HUES6 (cell line): ENCODE results near the gene OLAH.
"Not testable (repeated sequence)": the region's sequence is repeated elsewhere in the genome, so short reads cannot be mapped to it uniquely, and the experiment has no call there.

Source experiments
- H3K27ac ChIP-seq: 2 replicates; pipeline ENCODE4 v1.7.0; 2013; ENCODE audit warnings: low read depth, mild to moderate bottlenecking, low read length, inconsistent platforms
- H3K27me3 ChIP-seq: 2 replicates; pipeline ENCODE4 v1.6.1; 2013; ENCODE audit warnings: low read length; ENCODE audit not compliant: control insufficient read depth, insufficient read depth
- H3K36me3 ChIP-seq: 2 replicates; pipeline ENCODE4 v1.6.1; 2013; ENCODE audit warnings: low read length; ENCODE audit not compliant: control insufficient read depth, insufficient read depth
- H3K4me1 ChIP-seq: 2 replicates; pipeline ENCODE4 v1.6.1; 2013; ENCODE audit warnings: low read length; ENCODE audit not compliant: control insufficient read depth, insufficient read depth
- H3K4me3 ChIP-seq: 2 replicates; pipeline ENCODE4 v1.5.1; 2013; ENCODE audit warnings: low read depth, low read length
- H3K9ac ChIP-seq: one replicate; pipeline ENCODE4 v1.6.1; 2013; ENCODE audit warnings: mild to moderate bottlenecking, low read length
- H3K9me3 ChIP-seq: 2 replicates; pipeline ENCODE4 v1.6.1; 2013; ENCODE audit warnings: low read depth, low read length; ENCODE audit not compliant: control insufficient read depth, insufficient read depth

OLAH gene

DNA sequence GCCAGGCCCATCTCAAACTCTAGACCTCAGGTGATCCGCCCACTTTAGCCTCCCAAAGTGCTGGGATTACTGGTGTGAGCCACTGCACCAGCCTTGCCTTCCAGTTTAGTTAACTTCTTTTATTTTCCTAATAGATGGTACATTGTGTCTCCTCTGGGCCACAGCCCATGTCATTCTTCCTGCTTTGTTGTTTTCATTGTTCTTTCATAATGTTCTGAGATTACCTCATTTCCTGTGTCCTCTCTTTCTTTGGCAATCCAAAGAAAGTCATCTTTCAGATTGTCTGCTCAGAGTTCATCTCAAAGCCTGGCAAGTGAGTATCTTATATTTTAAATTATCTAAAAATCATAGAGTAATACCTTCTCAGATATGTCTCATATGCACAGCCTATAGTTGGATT is at the start of gene OLAH:
OLAH (plus strand) TSS at position 270 of the 400 bp plus-strand sequence. CDS start 3,346 bp downstream, outside the sequence.
- H3K27me3 ChIP-seq, result no peaks in the 10 kb centered on the region
- no peaks in the 10 kb centered on the region for H3K36me3 ChIP-seq
- H3K4me1 ChIP-seq, result peaks cover 2% of the 10 kb centered on the region; the same call in 1 of the 2 replicates
- H3K9ac ChIP-seq, result no peak within 1 kb of the TSS
- no peak within 1 kb of the TSS for H3K4me3 ChIP-seq
- H3K27ac ChIP-seq, result no peak within 1 kb of the TSS
- H3K9me3 ChIP-seq, result no peaks in the 10 kb centered on the region

DNA sequence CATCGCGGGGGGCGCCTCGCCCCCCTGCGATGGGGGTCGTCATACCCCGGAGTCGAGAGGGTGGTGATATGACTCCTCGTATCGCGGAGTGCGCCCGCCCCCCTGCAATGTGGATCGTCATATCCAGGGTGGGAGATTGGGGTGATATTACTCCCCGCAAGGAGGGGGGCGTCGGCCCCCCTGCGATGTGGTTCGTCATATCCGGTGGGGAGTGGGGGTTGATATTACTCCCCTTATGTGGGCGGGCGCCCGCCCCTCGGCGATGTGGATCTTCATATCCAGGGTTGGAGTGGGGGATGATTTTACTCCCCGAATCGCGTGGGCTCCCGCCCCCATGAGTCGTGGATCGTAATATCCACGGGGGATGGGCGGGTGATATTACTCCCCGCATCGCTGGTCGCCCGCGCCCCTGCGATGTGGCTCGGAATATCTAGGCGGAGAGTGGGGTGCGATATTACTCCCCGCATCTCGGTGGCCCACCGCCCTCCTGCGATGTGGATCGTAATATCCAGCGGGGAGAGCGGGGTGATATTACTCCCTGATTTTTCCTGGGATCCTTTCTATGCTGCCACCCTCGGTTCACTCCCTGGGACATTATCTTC is 47.7 kb upstream of the OLAH start:
- H3K4me1 ChIP-seq, result peaks cover 5% of the 10 kb centered on the region; the same call in 1 of the 2 replicates
- no peak overlapping the region for H3K27ac ChIP-seq
- no peak overlapping the region for H3K9ac ChIP-seq
- H3K36me3 ChIP-seq, result no peaks in the 10 kb centered on the region
- peaks cover 3% of the 10 kb centered on the region; the same call in 1 of the 2 replicates for H3K27me3 ChIP-seq
- H3K4me3 ChIP-seq, result no peak overlapping the region
- H3K9me3 ChIP-seq, result no peaks in the 10 kb centered on the region

DNA sequence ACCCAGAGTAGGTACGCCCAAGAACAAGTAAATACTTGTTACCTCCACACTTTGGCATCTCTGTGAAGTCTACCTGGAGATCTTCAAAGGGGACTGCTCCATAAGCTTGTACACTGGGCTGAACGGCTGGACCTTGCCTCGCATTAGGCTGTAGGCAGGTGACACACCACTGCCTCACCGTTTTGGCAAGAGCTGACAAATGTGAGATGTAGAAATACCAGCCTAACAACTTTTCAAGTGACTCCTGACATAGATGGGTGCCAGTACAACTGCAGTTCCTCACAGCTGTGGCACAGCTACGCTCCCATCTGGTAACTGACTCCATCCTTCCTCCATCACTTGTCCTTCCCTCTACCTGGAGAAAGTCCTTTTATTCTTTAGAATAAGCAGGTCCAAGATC is 30.2 kb upstream of the OLAH start:
- not testable (repeated sequence) for H3K27ac ChIP-seq, H3K27me3 ChIP-seq, H3K9ac ChIP-seq, H3K9me3 ChIP-seq, H3K4me1 ChIP-seq, H3K4me3 ChIP-seq, H3K36me3 ChIP-seq

DNA sequence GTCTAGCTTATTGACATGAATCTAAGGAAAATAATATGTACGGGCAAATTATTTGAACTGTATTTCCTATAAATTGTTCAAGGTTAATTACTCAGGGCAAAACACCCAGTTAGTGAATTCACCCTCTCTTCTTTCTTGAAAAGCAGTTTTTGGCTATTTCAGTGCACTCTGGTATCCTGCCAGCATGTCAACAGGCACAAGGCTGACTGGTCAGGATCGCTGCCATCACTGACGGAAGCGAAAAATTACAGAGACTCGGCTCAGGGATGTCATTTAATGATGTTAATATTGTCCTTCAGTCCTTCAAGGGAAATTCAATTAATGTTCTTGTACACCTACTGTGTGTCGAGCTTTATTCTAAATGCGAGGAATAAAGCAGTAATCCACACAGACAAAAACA is 28.3 kb upstream of the OLAH start:
- 0 out of 2 replicates have a peak, but pooled peaks cover 5% of the 10 kb centered on the region for H3K4me1 ChIP-seq
- H3K9ac ChIP-seq, result no peak overlapping the region
- H3K27ac ChIP-seq, result no peak overlapping the region
- no peak overlapping the region for H3K4me3 ChIP-seq
- H3K9me3 ChIP-seq, result no peaks in the 10 kb centered on the region
- no peaks in the 10 kb centered on the region for H3K36me3 ChIP-seq
- H3K27me3 ChIP-seq, result no peaks in the 10 kb centered on the region

DNA sequence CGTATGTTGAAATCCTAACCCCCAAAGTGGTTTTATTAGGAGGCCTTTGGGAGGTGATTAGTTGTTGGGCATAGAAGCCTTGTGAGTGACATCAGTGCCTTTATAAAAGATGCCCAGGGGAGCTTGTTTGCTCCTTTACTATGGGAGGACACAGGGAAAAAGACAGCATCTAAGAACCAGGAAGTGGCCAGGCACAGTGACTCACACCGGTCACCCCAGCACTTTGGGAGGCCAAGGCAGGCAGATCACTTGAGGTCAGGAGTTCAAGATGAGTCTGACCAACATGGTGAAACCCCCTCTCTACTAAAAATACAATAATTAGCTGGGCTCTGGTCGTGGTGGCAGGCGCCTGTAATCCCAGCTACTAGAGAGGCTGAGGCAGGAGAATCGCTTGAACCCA is 22.8 kb upstream of the OLAH start:
- not testable (repeated sequence) for H3K36me3 ChIP-seq, H3K27me3 ChIP-seq, H3K27ac ChIP-seq, H3K4me1 ChIP-seq, H3K9ac ChIP-seq, H3K4me3 ChIP-seq, H3K9me3 ChIP-seq

DNA sequence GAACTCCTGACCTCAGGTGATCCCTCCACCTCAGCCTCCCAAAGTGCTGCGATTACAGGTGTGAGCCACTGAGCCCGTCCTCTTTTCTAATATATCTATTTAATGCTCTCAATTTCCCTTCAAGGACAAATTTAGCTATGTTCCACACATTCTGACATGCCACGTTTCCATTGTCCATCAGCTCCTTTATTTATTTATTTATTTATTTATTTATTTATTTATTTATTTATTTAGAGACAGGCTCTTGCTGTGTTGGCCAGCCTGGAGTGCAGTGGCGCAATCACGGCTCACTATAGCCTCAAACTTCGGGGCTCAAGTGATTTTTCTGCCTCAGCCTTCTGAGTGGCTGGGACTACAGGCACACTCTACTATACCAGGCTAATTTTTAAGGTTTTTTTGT is 20.7 kb upstream of the OLAH start:
- H3K4me1 ChIP-seq, H3K27me3 ChIP-seq, H3K4me3 ChIP-seq, H3K36me3 ChIP-seq, H3K9ac ChIP-seq, H3K9me3 ChIP-seq, H3K27ac ChIP-seq: not testable (repeated sequence)

DNA sequence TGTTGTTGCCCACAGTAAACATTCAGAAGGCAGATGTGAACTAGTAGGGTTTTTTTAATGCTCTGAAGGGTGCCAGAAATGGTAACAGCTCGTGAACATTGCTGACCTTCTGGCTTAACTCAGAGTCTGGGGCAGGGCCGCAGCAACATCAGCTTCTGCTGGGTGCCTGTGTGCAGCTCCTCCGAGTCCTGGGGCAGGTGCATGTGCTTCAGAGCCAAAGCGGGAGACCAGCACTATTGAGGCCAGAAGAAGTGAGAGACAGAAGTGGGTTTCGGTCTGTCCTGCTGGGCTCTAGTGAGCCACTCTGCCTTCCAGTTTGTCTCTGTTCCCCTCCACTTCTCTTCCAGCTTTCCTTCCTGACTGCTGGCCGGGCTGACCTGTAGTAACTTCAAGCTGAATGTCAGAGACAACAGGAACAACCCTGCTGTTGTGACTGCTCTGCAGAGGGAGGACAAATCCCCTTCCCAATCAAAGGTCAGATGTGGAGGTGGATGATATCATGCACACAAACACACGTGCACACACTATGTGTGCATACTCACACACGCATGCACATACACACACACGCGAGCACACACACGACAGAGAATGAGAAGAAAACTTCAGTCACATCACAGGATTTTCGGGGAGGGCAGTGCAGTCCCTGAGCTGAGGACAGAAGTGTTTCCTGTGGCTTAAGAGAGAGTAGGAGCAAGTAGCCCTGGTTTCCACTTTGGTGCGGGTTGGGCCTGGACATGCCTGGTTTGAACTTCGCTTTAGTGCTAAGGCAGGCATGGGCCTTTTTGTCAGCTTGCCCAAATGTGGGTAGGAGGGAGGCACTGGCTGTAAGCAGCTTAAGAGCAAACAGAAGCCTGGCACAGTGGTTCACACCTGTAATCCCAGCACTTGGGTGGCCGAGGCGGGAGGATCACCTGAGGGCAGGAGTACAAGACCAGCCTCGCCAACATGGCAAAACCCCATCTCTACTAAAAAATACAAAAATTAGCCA is 19.4 kb upstream of the OLAH start:
- not testable (repeated sequence) for H3K4me3 ChIP-seq, H3K9ac ChIP-seq, H3K36me3 ChIP-seq, H3K27me3 ChIP-seq, H3K27ac ChIP-seq, H3K4me1 ChIP-seq, H3K9me3 ChIP-seq

DNA sequence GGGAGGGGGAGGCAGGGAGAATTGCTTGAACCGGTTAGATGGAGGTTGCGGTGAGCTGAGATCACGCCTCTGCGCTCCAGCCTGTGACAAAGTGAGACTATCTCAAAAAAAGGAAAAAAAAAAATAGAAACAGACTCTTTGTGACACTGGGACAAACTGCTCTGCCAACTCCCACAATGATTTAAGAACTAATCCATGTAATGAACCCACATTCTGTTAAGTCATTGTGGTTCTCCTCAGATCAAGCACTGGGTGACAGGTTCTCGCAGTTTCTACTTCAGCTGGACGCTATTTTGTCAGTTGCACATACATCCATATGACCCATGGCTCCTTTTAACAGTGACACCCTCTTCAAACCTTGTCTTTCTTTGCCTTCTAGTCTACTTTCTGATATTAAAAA is 18.7 kb upstream of the OLAH start:
- not testable (repeated sequence) for H3K9ac ChIP-seq, H3K4me1 ChIP-seq, H3K9me3 ChIP-seq, H3K36me3 ChIP-seq, H3K27ac ChIP-seq, H3K4me3 ChIP-seq, H3K27me3 ChIP-seq

DNA sequence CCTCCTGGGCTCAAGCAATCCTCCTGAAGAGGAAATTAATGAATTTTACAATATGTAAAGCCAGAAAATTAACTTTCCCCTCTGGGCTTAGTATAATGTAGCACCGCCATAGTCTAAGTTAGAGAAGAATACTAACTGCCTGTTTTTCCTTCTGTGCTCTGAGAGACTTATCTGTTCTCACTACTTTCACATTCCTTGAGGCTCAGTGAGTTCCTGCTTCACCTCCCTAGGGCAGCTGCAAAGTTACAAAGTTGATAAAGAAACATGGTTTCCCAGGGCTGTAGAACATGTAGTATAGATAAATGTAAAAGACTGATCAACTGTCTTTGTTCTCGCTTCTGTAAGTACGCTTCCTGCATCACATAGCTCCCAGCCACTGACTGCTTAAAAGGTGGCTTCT is 16.0 kb upstream of the OLAH start:
- Histone ChIP-seq H3K36me3 (no peaks in the 10 kb centered on the region), H3K4me1 (no peaks in the 10 kb centered on the region), H3K27ac (no peak overlapping the region), H3K9ac (no peak overlapping the region), H3K27me3 (no peaks in the 10 kb centered on the region), H3K9me3 (no peaks in the 10 kb centered on the region), H3K4me3 (no peak overlapping the region)

DNA sequence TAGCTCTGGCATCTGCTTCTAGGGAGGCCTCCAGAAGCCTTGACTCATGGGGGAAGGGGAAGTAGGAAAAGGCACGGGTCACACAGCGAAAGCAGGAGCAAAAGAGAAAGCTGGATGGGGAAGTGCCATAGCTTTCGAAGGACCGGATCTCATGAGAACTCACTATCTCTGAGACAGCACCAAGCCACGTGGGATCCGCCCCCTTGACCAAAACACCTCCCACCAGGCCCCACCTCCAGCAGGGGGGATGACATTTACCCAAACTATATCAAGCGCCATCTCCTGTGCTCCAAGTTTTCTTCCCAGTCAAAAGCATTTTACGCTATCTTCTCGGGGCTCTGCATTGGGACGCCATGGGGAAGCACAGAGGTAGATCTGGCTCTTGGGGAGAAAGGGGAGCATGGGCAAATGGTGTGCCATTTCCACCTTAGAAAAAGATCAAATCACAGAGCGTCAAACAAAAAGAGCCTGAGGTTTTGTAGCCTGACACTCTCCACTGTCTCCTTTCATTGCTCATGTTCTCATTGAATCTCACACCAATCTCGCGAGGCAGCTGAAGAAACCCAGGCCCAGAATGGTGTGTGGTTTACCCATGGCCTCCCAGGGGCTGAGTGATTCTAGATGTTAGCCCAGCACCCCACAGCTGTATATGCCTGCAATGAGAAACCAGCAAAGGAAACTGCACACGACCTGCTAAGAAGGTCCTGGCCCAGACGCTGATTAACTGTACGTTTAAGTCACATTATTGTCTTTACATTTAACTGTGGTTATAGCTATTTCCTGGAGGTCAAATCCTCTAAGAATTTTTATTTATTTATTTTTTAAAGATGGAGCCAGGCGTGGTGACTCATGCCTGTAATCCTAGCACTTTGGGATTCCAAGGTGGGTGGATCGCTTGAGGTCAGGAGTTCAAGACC is 8.1 kb upstream of the OLAH start:
- no peaks in the 10 kb centered on the region for H3K36me3 ChIP-seq
- no peaks in the 10 kb centered on the region for H3K27me3 ChIP-seq
- H3K27ac ChIP-seq, result no peak overlapping the region
- no peaks in the 10 kb centered on the region for H3K9me3 ChIP-seq
- no peak overlapping the region for H3K4me3 ChIP-seq
- H3K4me1 ChIP-seq, result peaks cover 7% of the 10 kb centered on the region
- H3K9ac ChIP-seq, result no peak overlapping the region
